HepG2 (cell line): ENCODE measurements around the gene VPS37B. TPM values are rescaled to one million over a fixed set of nuclear protein-coding genes. Genes with fewer than 3 reads are reported as not detected.

Source experiments
- ATF1 ChIP-seq: IDR thresholded peaks from 2 replicates; pipeline ENCODE4 v1.6.1; 2016; ENCODE audit warnings: mild to moderate bottlenecking, control low read depth
- CENPX ChIP-seq: sonication (generic); formaldehyde crosslinking; IDR thresholded peaks from 2 replicates; pipeline ENCODE4 v1.9.0; 2021; ENCODE audit warnings: mild to moderate bottlenecking, missing genetic modification reagents, moderate library complexity
- CREM ChIP-seq, 2 experiments: sonication (generic) in 1 of 2; formaldehyde crosslinking in 1 of 2; IDR thresholded peaks; 2 replicates each; pipeline versions ENCODE4 v1.4.0 to v1.6.1; 2016 to 2020; ENCODE audit warnings: antibody characterized with exemption in 1 of 2, mild to moderate bottlenecking in 1 of 2, missing genetic modification reagents in 1 of 2
- HOXA3 ChIP-seq: sonication (generic); formaldehyde crosslinking; IDR thresholded peaks from 2 replicates; pipeline ENCODE4 v1.5.0; 2020; ENCODE audit warnings: missing genetic modification reagents
- PITX1 ChIP-seq: sonication (generic); formaldehyde crosslinking; IDR thresholded peaks from 2 replicates; pipeline ENCODE4 v1.5.1; 2020; ENCODE audit warnings: mild to moderate bottlenecking, missing genetic modification reagents
- SAP130 ChIP-seq: IDR thresholded peaks from 2 replicates; pipeline ENCODE4 v1.6.1; 2016; ENCODE audit warnings: low read depth
- SMAD9 ChIP-seq: sonication (generic); formaldehyde crosslinking; IDR thresholded peaks from 2 replicates; pipeline ENCODE4 v1.5.1; 2020; ENCODE audit warnings: mild to moderate bottlenecking, missing genetic modification reagents
- ZNF430 ChIP-seq: sonication (generic); formaldehyde crosslinking; IDR thresholded peaks from 2 replicates; pipeline ENCODE4 v1.9.0; 2021; ENCODE audit warnings: mild to moderate bottlenecking, missing genetic modification reagents
- polyA plus RNA-seq, 8 experiments: library from polyadenylated mRNA; depleted of rRNA in 3 of 8; stranded (reverse) in 7 of 8; unstranded in 1 of 8; fragments of >200 nt; fragmentation: Illumina TruSeq in 4 of 8; extraction: Trizol in 4 of 8; gene quantifications; 2 replicates each; pipeline versions ENCODE4 v1.2.1 to v1.2.3, GENCODE V29; 2011 to 2016; ENCODE audit warnings: low read depth in 4 of 8, missing spikeins in 1 of 8, mixed read lengths in 1 of 8; ENCODE audit not compliant: insufficient read depth in 1 of 8
- total RNA-seq, 5 experiments: library from RNA; depleted of rRNA; stranded (reverse); fragments of >200 nt; fragmentation: Illumina TruSeq; extraction: Trizol; gene quantifications; 2 replicates each; pipeline ENCODE4 v1.2.3, GENCODE V29; 2016; ENCODE audit warnings: low read depth in 1 of 5
- TF ChIP-seq, protein P1 (sequence below): sonication (generic); formaldehyde crosslinking; IDR thresholded peaks from 2 replicates; pipeline ENCODE4 v1.9.0; 2021; ENCODE audit warnings: mild to moderate bottlenecking, missing genetic modification reagents
- TF ChIP-seq, protein P2 (sequence below): sonication (generic); formaldehyde crosslinking; IDR thresholded peaks from 2 replicates; pipeline ENCODE4 v1.4.0; 2020; ENCODE audit warnings: mild to moderate bottlenecking, missing genetic modification reagents
- TF ChIP-seq, protein P3 (sequence below): IDR thresholded peaks from 2 replicates; pipeline ENCODE4 v1.6.1; 2018; ENCODE audit warnings: missing genetic modification reagents, mild to moderate bottlenecking, missing compliant biosample characterization
- TF ChIP-seq, protein P4 (sequence below): sonication (generic); formaldehyde crosslinking; conservative IDR thresholded peaks from 2 replicates; pipeline ENCODE4 v1.8.0; 2022; ENCODE audit warnings: missing genetic modification reagents

Gene VPS37B
- total and polyA plus RNA-seq, 2 of the 13 experiments (the other 11 are each of a cell fraction or from before 2014, with no cell fraction given): 4.6 to 5.3 TPM

DNA sequence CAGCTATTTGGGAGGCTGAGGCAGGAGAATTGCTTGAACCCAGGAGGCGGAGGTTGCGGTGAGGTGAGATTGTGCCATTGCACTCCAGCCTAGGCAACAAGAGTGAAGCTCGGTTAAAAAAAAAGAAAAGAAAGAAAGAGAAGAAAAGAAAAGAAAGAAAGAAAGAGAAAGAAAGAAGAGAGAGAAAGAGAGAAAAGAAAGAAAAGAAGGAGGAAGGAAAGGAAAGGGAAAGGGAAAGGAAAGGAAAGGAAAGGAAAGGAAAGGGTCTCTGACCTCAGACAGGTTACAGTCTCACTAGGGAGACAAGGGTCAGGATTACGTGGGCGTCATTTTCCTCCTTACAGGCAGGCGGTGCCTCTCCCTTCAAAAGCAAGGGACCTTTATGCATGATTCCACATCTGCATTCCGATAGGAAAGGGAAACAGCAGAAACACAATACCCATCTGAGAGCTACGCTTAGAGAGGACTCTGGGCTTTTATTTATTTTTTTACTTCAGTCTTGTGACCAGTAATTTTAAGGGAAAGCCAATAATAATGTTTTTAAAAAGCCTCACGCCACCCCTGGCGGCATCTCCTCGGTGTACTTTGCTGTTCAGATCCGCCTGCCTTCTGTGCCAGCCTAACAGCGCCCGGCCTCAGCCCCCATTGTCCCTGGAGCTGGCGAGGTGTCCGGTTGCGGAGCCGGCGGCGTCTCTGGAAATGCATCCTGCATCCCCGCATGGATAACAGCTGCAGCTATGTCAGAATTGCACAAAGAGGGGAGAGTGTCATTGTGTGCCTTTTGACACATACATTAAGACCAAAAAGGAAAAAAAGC is 61.6 kb downstream of the VPS37B start (continued):
- no peak for TF ChIP-seq SMAD9 (CRISPR knock-in tag)
- TF ChIP-seq, protein P1, sequence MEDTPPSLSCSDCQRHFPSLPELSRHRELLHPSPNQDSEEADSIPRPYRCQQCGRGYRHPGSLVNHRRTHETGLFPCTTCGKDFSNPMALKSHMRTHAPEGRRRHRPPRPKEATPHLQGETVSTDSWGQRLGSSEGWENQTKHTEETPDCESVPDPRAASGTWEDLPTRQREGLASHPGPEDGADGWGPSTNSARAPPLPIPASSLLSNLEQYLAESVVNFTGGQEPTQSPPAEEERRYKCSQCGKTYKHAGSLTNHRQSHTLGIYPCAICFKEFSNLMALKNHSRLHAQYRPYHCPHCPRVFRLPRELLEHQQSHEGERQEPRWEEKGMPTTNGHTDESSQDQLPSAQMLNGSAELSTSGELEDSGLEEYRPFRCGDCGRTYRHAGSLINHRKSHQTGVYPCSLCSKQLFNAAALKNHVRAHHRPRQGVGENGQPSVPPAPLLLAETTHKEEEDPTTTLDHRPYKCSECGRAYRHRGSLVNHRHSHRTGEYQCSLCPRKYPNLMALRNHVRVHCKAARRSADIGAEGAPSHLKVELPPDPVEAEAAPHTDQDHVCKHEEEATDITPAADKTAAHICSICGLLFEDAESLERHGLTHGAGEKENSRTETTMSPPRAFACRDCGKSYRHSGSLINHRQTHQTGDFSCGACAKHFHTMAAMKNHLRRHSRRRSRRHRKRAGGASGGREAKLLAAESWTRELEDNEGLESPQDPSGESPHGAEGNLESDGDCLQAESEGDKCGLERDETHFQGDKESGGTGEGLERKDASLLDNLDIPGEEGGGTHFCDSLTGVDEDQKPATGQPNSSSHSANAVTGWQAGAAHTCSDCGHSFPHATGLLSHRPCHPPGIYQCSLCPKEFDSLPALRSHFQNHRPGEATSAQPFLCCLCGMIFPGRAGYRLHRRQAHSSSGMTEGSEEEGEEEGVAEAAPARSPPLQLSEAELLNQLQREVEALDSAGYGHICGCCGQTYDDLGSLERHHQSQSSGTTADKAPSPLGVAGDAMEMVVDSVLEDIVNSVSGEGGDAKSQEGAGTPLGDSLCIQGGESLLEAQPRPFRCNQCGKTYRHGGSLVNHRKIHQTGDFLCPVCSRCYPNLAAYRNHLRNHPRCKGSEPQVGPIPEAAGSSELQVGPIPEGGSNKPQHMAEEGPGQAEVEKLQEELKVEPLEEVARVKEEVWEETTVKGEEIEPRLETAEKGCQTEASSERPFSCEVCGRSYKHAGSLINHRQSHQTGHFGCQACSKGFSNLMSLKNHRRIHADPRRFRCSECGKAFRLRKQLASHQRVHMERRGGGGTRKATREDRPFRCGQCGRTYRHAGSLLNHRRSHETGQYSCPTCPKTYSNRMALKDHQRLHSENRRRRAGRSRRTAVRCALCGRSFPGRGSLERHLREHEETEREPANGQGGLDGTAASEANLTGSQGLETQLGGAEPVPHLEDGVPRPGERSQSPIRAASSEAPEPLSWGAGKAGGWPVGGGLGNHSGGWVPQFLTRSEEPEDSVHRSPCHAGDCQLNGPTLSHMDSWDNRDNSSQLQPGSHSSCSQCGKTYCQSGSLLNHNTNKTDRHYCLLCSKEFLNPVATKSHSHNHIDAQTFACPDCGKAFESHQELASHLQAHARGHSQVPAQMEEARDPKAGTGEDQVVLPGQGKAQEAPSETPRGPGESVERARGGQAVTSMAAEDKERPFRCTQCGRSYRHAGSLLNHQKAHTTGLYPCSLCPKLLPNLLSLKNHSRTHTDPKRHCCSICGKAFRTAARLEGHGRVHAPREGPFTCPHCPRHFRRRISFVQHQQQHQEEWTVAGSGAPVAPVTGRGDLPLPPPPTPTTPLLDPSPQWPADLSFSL (CRISPR knock-in tag): no peak
- TF ChIP-seq, protein P2, sequence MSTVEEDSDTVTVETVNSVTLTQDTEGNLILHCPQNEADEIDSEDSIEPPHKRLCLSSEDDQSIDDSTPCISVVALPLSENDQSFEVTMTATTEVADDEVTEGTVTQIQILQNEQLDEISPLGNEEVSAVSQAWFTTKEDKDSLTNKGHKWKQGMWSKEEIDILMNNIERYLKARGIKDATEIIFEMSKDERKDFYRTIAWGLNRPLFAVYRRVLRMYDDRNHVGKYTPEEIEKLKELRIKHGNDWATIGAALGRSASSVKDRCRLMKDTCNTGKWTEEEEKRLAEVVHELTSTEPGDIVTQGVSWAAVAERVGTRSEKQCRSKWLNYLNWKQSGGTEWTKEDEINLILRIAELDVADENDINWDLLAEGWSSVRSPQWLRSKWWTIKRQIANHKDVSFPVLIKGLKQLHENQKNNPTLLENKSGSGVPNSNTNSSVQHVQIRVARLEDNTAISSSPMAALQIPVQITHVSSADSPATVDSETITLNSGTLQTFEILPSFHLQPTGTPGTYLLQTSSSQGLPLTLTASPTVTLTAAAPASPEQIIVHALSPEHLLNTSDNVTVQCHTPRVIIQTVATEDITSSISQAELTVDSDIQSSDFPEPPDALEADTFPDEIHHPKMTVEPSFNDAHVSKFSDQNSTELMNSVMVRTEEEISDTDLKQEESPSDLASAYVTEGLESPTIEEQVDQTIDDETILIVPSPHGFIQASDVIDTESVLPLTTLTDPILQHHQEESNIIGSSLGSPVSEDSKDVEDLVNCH: no peak
- no peak for TF ChIP-seq ZNF430 (CRISPR knock-in tag)
- TF ChIP-seq, protein P3, sequence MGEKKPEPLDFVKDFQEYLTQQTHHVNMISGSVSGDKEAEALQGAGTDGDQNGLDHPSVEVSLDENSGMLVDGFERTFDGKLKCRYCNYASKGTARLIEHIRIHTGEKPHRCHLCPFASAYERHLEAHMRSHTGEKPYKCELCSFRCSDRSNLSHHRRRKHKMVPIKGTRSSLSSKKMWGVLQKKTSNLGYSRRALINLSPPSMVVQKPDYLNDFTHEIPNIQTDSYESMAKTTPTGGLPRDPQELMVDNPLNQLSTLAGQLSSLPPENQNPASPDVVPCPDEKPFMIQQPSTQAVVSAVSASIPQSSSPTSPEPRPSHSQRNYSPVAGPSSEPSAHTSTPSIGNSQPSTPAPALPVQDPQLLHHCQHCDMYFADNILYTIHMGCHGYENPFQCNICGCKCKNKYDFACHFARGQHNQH (CRISPR knock-in tag): no peak
- peak; percentile 22; the same call in 1 of the 2 replicates for TF ChIP-seq SAP130 (CRISPR knock-in tag)
- TF ChIP-seq CENPX: no peak
- TF ChIP-seq PITX1: no peak
- no peak for TF ChIP-seq CREM (IDR thresholded peaks at IDR 0.05)
- no peak for TF ChIP-seq CREM (CRISPR knock-in tag; IDR thresholded peaks at IDR 0.05)
- TF ChIP-seq HOXA3 (CRISPR knock-in tag): 0 out of 2 replicates have a peak, but pooled peaks have one; percentile 8
- TF ChIP-seq ATF1 (CRISPR knock-in tag): no peak
- TF ChIP-seq, protein P4, sequence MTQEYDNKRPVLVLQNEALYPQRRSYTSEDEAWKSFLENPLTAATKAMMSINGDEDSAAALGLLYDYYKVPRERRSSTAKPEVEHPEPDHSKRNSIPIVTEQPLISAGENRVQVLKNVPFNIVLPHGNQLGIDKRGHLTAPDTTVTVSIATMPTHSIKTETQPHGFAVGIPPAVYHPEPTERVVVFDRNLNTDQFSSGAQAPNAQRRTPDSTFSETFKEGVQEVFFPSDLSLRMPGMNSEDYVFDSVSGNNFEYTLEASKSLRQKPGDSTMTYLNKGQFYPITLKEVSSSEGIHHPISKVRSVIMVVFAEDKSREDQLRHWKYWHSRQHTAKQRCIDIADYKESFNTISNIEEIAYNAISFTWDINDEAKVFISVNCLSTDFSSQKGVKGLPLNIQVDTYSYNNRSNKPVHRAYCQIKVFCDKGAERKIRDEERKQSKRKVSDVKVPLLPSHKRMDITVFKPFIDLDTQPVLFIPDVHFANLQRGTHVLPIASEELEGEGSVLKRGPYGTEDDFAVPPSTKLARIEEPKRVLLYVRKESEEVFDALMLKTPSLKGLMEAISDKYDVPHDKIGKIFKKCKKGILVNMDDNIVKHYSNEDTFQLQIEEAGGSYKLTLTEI (CRISPR knock-in tag): no peak
